Skin epidermis (tissue), 12 donors: ENCODE measurements around the gene SMAD3.
A peak's percentile ranks its signal among the peaks of the same experiment; 100 is the strongest.

ENCODE experiments used
- H3K27ac ChIP-seq, 21 experiments: fragments of 200-600 bp; sonication (generic) in 11 of 21; one replicate each; pipeline ENCODE4 v1.5.0; 2020; ENCODE audit warnings: mild to moderate bottlenecking in 3 of 21, inconsistent platforms in 2 of 21, moderate library complexity in 2 of 21
- H3K4me3 ChIP-seq, 7 experiments: fragments of 200-600 bp; sonication (generic) in 2 of 7; one replicate each; pipeline ENCODE4 v1.5.0; 2020; ENCODE audit warnings: inconsistent platforms in 2 of 7, mild to moderate bottlenecking in 2 of 7, moderate library complexity in 1 of 7

Gene SMAD3

GRCh38 chr15:67091980-67092677 is 26.7 kb downstream of the SMAD3 start:
- Histone ChIP-seq H3K4me3 (no peak overlapping the region), H3K27ac (peak overlapping the region in 7 of 21 experiments; percentile 10 to 37 (median 14))

GRCh38 chr15:67092752-67093503 is 27.5 kb downstream of the SMAD3 start:
- Histone ChIP-seq H3K27ac (peak overlapping the region in 1 of 21 experiments; percentile 14), H3K4me3 (no peak overlapping the region)

DNA sequence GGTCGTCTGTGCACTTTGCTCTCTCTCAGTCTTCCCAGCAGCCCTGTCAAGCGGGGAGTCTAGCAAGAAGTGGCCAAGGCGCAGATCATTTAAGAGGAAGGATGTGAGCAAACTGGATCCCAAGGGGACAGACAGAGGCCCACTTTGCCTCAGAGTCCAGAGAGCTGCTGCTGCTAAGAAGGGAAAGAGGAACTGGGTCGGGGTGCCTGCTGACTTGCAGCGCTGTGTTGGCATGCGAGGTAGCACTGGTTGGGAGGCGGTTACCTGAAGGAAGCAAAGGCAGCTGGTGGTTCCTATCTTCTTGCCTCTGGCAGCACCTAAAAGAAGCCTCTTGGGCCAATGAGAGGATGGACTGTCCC is 28.1 kb downstream of the SMAD3 start:
- Histone ChIP-seq H3K4me3 (no peak overlapping the region), H3K27ac (peak overlapping the region in 1 of 21 experiments; percentile 12)

GRCh38 chr15:67094001-67094826 is 28.8 kb downstream of the SMAD3 start:
- Histone ChIP-seq H3K27ac (peak overlapping the region in 3 of 21 experiments; percentile 6 to 33 (median 12)), H3K4me3 (no peak overlapping the region)

DNA sequence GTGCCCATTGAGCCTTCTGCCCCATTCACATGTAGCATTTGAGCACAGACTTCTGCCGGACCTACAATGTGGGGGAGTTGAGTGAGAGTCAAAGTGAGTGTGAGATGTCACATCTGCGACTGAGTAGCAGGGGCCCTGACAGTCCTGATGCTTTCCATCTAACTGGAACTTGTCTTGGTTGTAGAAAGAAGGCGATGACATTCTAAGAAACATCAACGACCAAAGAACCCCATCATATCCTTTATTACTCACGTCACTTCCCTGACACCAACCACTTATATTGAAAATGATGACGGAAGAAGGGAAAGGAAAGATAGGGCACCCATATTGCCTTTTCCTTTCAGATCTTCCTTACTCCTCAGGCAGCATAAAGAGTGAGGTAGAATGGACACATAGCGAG is 30.5 kb downstream of the SMAD3 start:
- Histone ChIP-seq H3K27ac (no peak overlapping the region), H3K4me3 (no peak overlapping the region)

DNA sequence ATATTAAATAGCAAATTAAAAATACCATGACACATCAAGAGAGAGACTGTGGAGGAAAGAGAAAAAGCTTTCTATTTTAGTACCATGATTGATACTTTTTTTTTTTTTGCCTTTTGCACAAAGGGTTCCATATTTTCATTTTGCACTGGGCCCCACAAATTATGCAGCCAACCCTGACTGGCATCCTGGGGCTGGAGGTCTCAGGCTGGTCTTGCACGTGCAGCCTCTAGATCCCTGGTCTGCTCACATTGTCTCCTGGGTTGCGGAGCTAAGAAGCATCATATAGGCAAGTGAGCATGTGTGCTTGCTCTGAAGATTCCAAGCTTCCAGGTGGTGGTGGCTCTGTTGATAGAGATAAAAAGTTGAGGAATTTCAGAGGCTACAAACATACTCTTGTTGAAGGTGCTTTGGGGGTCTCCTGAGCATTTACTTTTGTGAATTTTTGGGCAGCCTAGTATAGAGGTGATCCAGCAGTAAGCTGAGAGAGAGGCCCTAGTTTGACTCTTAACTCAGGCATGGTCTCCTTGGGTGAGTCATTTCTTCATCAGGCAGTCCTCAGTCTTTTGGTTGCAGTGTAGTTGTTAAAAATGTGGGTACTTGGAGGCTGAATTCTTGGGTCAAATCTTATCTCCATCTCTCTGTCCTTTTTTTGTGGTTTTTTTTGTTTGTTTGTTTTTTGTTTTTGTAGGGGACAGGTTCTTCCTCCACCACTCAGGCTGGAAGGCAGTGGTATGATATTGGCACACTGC is 31.3 kb downstream of the SMAD3 start:
- no peak overlapping the region for H3K4me3 ChIP-seq
- peak overlapping the region in 3 of 21 experiments; percentile 36 to 86 (median 47) for H3K27ac ChIP-seq

GRCh38 chr15:67097424-67097823 is 32.0 kb downstream of the SMAD3 start:
- Histone ChIP-seq H3K27ac (peak overlapping the region in 9 of 21 experiments; percentile 35 to 86 (median 79)), H3K4me3 (no peak overlapping the region)

GRCh38 chr15:67097930-67098740 is 32.7 kb downstream of the SMAD3 start:
- Histone ChIP-seq H3K4me3 (peak overlapping the region in 2 of 7 experiments; percentile 1 to 9), H3K27ac (peak overlapping the region in 18 of 21 experiments; percentile 11 to 86 (median 80))

- H3K27ac ChIP-seq = peak overlapping the region in 18 of 21 experiments; percentile 11 to 86 (median 80)
- H3K4me3 ChIP-seq = peak overlapping the region in 1 of 7 experiments; percentile 9
Measured at GRCh38 chr15:67098768-67099282, 33.4 kb downstream of the SMAD3 start.

GRCh38 chr15:67100124-67100791 is 34.9 kb downstream of the SMAD3 start:
- Histone ChIP-seq H3K27ac (peak overlapping the region in 7 of 21 experiments; percentile 42 to 78 (median 72)), H3K4me3 (no peak overlapping the region)

GRCh38 chr15:67100801-67101581 is 35.6 kb downstream of the SMAD3 start:
- peak overlapping the region in 10 of 21 experiments; percentile 3 to 78 (median 58) for H3K27ac ChIP-seq

DNA sequence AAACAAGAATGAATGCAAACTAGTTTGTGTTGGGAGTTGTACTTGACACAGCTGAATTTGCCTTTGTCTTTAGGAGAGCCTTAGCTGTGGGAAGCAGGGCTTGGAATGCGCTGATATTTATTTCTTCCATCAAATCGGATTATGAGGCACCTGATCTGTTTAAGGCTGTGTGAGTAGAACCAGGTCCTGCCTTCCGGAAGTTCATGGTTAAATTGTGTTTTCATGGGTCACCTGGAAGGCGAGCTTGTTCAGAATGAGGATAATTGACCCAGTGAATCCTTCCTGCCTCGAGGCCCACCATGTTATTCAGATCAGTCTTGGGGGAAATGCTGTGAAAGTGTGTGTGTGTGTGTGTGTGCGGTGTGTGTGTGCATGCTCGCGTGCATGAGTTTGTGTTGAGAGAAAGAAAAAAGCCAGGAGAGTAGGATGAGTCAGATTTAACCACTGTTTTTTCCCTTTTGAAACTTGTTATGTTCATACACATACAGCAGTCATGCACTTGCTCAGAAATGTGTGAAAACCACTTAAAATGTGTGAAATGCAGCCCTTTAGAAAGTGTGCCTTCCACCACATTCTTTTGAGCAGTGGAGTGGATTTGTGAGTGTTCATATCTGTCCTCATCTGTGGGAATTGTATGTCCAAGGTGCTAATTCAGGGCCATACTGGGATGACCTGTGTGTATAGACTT is 36.7 kb downstream of the SMAD3 start:
- peak overlapping the region in 9 of 21 experiments; percentile 3 to 78 (median 38) for H3K27ac ChIP-seq
- no peak overlapping the region for H3K4me3 ChIP-seq

More at GRCh38 chr15:67100801-67101581, 35.6 kb downstream of the SMAD3 start:
- no peak overlapping the region for H3K4me3 ChIP-seq

GRCh38 chr15:67102599-67102929 is 37.2 kb downstream of the SMAD3 start:
- H3K4me3 ChIP-seq = no peak overlapping the region
- H3K27ac ChIP-seq = peak overlapping the region in 3 of 21 experiments; percentile 34 to 78 (median 76)

DNA sequence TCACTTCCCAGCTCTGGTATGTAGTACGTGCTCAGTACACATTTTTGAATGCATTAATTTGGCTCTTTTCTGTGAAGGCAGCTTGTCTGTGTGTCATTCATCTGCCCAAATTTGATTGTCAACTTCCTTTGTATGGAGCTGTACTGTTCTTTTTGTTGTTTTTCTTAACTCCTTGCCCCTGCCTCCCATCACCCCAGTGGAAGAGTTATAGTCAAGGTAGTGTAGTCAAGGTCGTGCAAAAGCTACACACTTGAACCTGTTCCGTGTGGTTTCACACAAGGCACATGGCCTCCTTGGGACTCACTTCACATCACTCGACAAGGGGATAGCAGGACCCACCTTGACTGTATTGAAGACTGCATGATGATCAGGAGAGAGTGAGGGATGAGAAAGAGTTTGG is 37.6 kb downstream of the SMAD3 start:
- H3K4me3 ChIP-seq = no peak overlapping the region
- H3K27ac ChIP-seq = peak overlapping the region in 8 of 21 experiments; percentile 31 to 78 (median 47)

- Histone ChIP-seq H3K27ac (peak overlapping the region in 11 of 21 experiments; percentile 31 to 78 (median 50)), H3K4me3 (no peak overlapping the region)
Measured at GRCh38 chr15:67103432-67103831, 38.0 kb downstream of the SMAD3 start.

DNA sequence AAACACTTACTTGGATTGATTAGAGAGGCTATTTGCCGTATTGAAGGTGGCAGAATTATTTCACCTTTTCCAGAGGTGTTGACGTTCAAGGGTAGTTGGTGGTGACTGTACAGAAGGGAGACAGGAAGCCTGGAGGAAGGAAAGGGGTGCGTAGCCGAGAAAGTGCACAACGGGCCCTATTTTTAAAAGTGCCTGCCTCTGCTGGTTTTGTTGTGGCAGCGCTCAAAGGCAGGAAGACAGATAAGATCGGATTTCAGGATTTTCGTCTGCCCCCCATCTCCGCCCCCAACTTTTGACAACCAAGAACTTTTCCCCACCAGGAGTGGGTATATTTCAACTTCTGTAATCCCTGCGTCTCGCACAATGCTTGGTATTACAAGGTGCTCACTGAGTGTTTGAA is 38.5 kb downstream of the SMAD3 start:
- Histone ChIP-seq H3K4me3 (no peak overlapping the region), H3K27ac (peak overlapping the region in 11 of 21 experiments; percentile 32 to 80 (median 69))
